B cell (primary cell): ENCODE measurements around the gene CILP2.
A peak's percentile ranks its signal among the peaks of the same experiment; 100 is the strongest.

ENCODE experiments used
- EZH2 ChIP-seq: IDR thresholded peaks from 2 replicates; pipeline ENCODE4 v1.6.1; 2012; ENCODE audit warnings: borderline replicate concordance, low read depth, mild to moderate bottlenecking, moderate library complexity, low read length; ENCODE audit not compliant: insufficient read depth, poor library complexity, severe bottlenecking
- TF ChIP-seq, protein P1 (sequence below): fragments of 200-600 bp; IDR thresholded peaks from one replicate; pipeline ENCODE4 v1.8.0; 2022; ENCODE audit warnings: antibody characterized with exemption, mild to moderate bottlenecking

- TF ChIP-seq, protein P1, sequence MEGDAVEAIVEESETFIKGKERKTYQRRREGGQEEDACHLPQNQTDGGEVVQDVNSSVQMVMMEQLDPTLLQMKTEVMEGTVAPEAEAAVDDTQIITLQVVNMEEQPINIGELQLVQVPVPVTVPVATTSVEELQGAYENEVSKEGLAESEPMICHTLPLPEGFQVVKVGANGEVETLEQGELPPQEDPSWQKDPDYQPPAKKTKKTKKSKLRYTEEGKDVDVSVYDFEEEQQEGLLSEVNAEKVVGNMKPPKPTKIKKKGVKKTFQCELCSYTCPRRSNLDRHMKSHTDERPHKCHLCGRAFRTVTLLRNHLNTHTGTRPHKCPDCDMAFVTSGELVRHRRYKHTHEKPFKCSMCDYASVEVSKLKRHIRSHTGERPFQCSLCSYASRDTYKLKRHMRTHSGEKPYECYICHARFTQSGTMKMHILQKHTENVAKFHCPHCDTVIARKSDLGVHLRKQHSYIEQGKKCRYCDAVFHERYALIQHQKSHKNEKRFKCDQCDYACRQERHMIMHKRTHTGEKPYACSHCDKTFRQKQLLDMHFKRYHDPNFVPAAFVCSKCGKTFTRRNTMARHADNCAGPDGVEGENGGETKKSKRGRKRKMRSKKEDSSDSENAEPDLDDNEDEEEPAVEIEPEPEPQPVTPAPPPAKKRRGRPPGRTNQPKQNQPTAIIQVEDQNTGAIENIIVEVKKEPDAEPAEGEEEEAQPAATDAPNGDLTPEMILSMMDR: peak; percentile 95
- TF ChIP-seq EZH2: no peak
Observed at GRCh38 chr19:19531951-19532805, 5.9 kb upstream of the CILP2 start.
